SH-SY5Y (cell line): ENCODE measurements around the gene TMEM39B.

Experiments
- GATA2 ChIP-seq: IDR thresholded peaks from 2 replicates; pipeline ENCODE4 v1.6.1; 2011; ENCODE audit warnings: mild to moderate bottlenecking, low read depth, low read length
- GATA3 ChIP-seq: IDR thresholded peaks from 2 replicates; pipeline ENCODE4 v1.6.1; 2011; ENCODE audit warnings: low read depth, mild to moderate bottlenecking, low read length, moderate library complexity

DNA sequence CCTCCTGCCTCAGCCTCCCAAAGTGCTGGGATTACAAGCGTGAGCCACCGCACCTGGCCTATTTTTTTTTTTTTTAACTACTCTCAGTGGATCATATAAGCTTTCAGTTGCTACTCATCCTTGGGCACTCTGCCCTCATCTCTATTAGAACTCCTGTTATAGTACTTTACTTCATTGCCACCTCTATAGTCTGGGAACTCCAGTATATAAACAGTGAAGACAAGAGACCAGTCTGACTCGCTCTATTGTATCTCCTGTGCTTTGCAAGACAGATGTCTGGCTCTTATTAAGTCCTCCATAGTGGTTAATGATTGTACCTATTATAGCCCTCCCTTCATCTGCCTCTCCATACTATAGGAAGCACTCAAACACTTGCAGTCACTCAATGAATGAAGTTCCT, 44.0 kb upstream of the TMEM39B start:
- TF ChIP-seq GATA2 (no peak), GATA3 (no peak)
